ENCODE measurements around the gene DIAPH2. TPM values are rescaled to one million over a fixed set of nuclear protein-coding genes. Genes with fewer than 3 reads are reported as not detected.

Gene DIAPH2
- total and polyA plus RNA-seq, 7 donors = 2.6 to 19.2 (median 11.5) TPM

GRCh38 chrX:96994093-96994492 lies 309.5 kb downstream of the DIAPH2 start:
- Histone ChIP-seq H3K27me3 (ENCODE audit: insufficient read depth in 3 of 3, low read length in 2 of 3) (no peaks in the 10 kb centered on the region), H3K4me1 (no peaks in the 10 kb centered on the region), H3K27ac (no peak overlapping the region), H3K36me3 (ENCODE audit: insufficient read depth in 1 of 2, low read depth in 1 of 2) (no peaks in the 10 kb centered on the region), H3K9me3 (no peaks in the 10 kb centered on the region), H3K4me3 (no peak overlapping the region)
- DNase-seq = no peak
- WGBS, 3 donors = 68 to 72% (median 71%) methylated on average over 2 of the region's 2 CpGs
- intact Hi-C loops (cut with DNase I) = no loop called here
- no peak for ATAC-seq
- no peak for TF ChIP-seq CTCF (IDR thresholded peaks at IDR 0.05)

GRCh38 chrX:96997196-96997595 lies 312.6 kb downstream of the DIAPH2 start:
- Histone ChIP-seq H3K36me3 (ENCODE audit: insufficient read depth in 1 of 2, low read depth in 1 of 2) (no peaks in the 10 kb centered on the region), H3K27ac (no peak overlapping the region), H3K9me3 (no peaks in the 10 kb centered on the region), H3K4me3 (no peak overlapping the region), H3K4me1 (no peaks in the 10 kb centered on the region), H3K27me3 (ENCODE audit: insufficient read depth in 3 of 3, low read length in 2 of 3) (no peaks in the 10 kb centered on the region)
- intact Hi-C loops (cut with DNase I) = no loop called here
- no peak for ATAC-seq
- WGBS, 3 donors = 71 to 73% (median 72%) methylated on average over 4 of the region's 4 CpGs
- no peak for DNase-seq
- no peak for TF ChIP-seq CTCF (IDR thresholded peaks at IDR 0.05)

- no peak overlapping the region for H3K4me3 ChIP-seq
- H3K27me3 ChIP-seq (ENCODE audit: insufficient read depth in 3 of 3, low read length in 2 of 3) = no peaks in the 10 kb centered on the region
- ATAC-seq = no peak
- no peaks in the 10 kb centered on the region for H3K36me3 ChIP-seq (ENCODE audit: insufficient read depth in 1 of 2, low read depth in 1 of 2)
- no peaks in the 10 kb centered on the region for H3K9me3 ChIP-seq
- no peak for DNase-seq
- no peaks in the 10 kb centered on the region for H3K4me1 ChIP-seq
- intact Hi-C loops (cut with DNase I) = no loop called here
- H3K27ac ChIP-seq = no peak overlapping the region
- TF ChIP-seq CTCF (IDR thresholded peaks at IDR 0.05) = no peak
Measured at GRCh38 chrX:97000682-97001368, 316.2 kb downstream of the DIAPH2 start.

GRCh38 chrX:97006167-97006566 lies 321.5 kb downstream of the DIAPH2 start:
- intact Hi-C loops (cut with DNase I) = no loop called here

More at GRCh38 chrX:97006167-97006566, 321.5 kb downstream of the DIAPH2 start:
- TF ChIP-seq CTCF (IDR thresholded peaks at IDR 0.05) = no peak
- H3K27me3 ChIP-seq (ENCODE audit: insufficient read depth in 3 of 3, low read length in 2 of 3) = peaks cover 0 to 12% (median 0%) of the 10 kb centered on the region in 3 donors
- 54 to 93% (median 88%) methylated on average over 3 of the region's 3 CpGs for WGBS, 3 donors
- no peak overlapping the region for H3K27ac ChIP-seq
- H3K36me3 ChIP-seq (ENCODE audit: insufficient read depth in 1 of 2, low read depth in 1 of 2) = no peaks in the 10 kb centered on the region
- H3K4me3 ChIP-seq = no peak overlapping the region
- DNase-seq = no peak
- H3K4me1 ChIP-seq = no peaks in the 10 kb centered on the region
- ATAC-seq = no peak
- H3K9me3 ChIP-seq = no peaks in the 10 kb centered on the region

Data from psoas muscle (tissue), 8 donors.